Progenitor cell of endocrine pancreas (in vitro differentiated cells): ENCODE results near the gene FRY. TPM values are rescaled to one million over a fixed set of nuclear protein-coding genes. Genes with fewer than 3 reads are reported as not detected.

Experiments
- DNase-seq: peaks from one replicate; pipeline ENCODE4 v3.0.0; 2021; ENCODE audit warnings: low spot score; ENCODE audit not compliant: unreplicated experiment
- H3K27ac Mint-ChIP-seq: 2 replicates; pipeline ENCODE4 v1.8.0; 2021; ENCODE audit warnings: mild to moderate bottlenecking, moderate library complexity, mixed read lengths
- H3K27me3 Mint-ChIP-seq: 2 replicates; pipeline ENCODE4 v1.8.0; 2021; ENCODE audit warnings: mixed read lengths
- H3K36me3 Mint-ChIP-seq: 2 replicates; pipeline ENCODE4 v1.8.0; 2022; ENCODE audit warnings: mixed read lengths; ENCODE audit not compliant: insufficient read depth
- H3K4me1 Mint-ChIP-seq: 2 replicates; pipeline ENCODE4 v1.8.0; 2021; ENCODE audit warnings: low read depth, mixed read lengths
- H3K4me3 Mint-ChIP-seq: 2 replicates; pipeline ENCODE4 v1.8.0; 2021; ENCODE audit warnings: low read depth, mild to moderate bottlenecking, moderate library complexity, mixed read lengths
- H3K9me3 Mint-ChIP-seq: 2 replicates; pipeline ENCODE4 v1.8.0; 2021; ENCODE audit warnings: low read depth, mixed read lengths
- total RNA-seq: library from RNA; stranded (reverse); gene quantifications from 2 replicates; pipeline ENCODE4 v1.2.1, GENCODE V29; 2021
- TF ChIP-seq, protein P1 (sequence below): fragments of 200-600 bp; sonication (generic); IDR thresholded peaks from one replicate; pipeline ENCODE4 v1.5.0; 2021; ENCODE audit warnings: antibody characterized with exemption, mild to moderate bottlenecking; ENCODE audit not compliant: unreplicated experiment

The FRY gene
- total RNA-seq, 1 donor from 2014 or later: 14.3 TPM

GRCh38 chr13:32261567-32261966 lies 230.0 kb downstream of the FRY start:
- no peaks in the 10 kb centered on the region for H3K27me3 Mint-ChIP-seq
- DNase-seq: no peak
- H3K9me3 Mint-ChIP-seq: no peaks in the 10 kb centered on the region
- H3K27ac Mint-ChIP-seq: no peak overlapping the region
- no peak overlapping the region for H3K4me3 Mint-ChIP-seq
- H3K36me3 Mint-ChIP-seq: no peaks in the 10 kb centered on the region
- TF ChIP-seq, protein P1, sequence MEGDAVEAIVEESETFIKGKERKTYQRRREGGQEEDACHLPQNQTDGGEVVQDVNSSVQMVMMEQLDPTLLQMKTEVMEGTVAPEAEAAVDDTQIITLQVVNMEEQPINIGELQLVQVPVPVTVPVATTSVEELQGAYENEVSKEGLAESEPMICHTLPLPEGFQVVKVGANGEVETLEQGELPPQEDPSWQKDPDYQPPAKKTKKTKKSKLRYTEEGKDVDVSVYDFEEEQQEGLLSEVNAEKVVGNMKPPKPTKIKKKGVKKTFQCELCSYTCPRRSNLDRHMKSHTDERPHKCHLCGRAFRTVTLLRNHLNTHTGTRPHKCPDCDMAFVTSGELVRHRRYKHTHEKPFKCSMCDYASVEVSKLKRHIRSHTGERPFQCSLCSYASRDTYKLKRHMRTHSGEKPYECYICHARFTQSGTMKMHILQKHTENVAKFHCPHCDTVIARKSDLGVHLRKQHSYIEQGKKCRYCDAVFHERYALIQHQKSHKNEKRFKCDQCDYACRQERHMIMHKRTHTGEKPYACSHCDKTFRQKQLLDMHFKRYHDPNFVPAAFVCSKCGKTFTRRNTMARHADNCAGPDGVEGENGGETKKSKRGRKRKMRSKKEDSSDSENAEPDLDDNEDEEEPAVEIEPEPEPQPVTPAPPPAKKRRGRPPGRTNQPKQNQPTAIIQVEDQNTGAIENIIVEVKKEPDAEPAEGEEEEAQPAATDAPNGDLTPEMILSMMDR: no peak
- H3K4me1 Mint-ChIP-seq: peaks cover 8% of the 10 kb centered on the region

DNA sequence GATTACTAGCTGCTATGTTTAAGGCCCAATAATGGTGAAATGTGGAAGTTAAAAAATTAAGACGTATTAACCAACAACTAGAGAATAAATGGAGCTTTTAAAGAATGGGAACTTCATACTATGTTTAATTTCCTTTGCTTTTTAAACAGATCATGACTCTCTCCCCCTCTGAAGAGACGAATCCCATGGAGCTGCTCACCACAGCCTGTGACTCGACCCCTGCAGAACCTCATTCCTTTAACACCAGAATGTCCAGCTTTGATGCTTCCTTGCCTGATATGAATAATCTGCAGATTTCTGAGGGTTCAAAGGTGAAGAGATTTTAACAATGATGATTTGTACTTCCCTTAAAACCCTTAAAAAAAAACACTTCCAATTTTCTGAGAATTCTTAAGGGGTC lies 230.6 kb downstream of the FRY start:
- TF ChIP-seq, protein P1: no peak
- no peak for DNase-seq
- H3K27me3 Mint-ChIP-seq: no peaks in the 10 kb centered on the region
- H3K9me3 Mint-ChIP-seq: no peaks in the 10 kb centered on the region
- H3K27ac Mint-ChIP-seq: no peak overlapping the region
- peaks cover 8% of the 10 kb centered on the region for H3K4me1 Mint-ChIP-seq
- no peaks in the 10 kb centered on the region for H3K36me3 Mint-ChIP-seq
- H3K4me3 Mint-ChIP-seq: no peak overlapping the region

- Mint-ChIP-seq H3K36me3 (no peaks in the 10 kb centered on the region), H3K27me3 (no peaks in the 10 kb centered on the region), H3K4me3 (no peak overlapping the region), H3K4me1 (peaks cover 7% of the 10 kb centered on the region), H3K9me3 (no peaks in the 10 kb centered on the region), H3K27ac (no peak overlapping the region)
- no peak for DNase-seq
- TF ChIP-seq, protein P1: no peak
Measured at GRCh38 chr13:32262619-32263018, 231.0 kb downstream of the FRY start.

DNA sequence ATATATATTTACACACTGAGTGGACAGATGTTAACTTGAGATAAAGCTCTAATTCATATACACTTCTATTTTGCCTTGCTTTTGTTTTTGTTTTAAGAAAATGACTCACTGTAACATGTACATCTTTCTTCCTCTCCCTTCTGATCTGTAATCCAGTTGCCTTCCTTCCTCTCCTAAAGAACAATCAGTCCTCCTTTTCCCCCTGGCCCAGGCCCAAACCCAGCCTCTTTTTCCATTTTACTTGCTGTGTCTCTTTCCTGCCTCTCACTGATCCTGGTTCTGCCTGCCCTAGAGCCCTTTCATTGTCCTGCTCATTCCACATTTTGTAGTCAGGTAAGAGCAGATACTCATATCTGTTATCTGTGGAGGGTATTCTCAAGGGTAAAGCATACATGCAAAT lies 232.8 kb downstream of the FRY start:
- Mint-ChIP-seq H3K36me3 (no peaks in the 10 kb centered on the region), H3K27me3 (no peaks in the 10 kb centered on the region), H3K9me3 (no peaks in the 10 kb centered on the region), H3K4me1 (peaks cover 5% of the 10 kb centered on the region), H3K27ac (no peak overlapping the region), H3K4me3 (no peak overlapping the region)
- TF ChIP-seq, protein P1: no peak
- DNase-seq: no peak

DNA sequence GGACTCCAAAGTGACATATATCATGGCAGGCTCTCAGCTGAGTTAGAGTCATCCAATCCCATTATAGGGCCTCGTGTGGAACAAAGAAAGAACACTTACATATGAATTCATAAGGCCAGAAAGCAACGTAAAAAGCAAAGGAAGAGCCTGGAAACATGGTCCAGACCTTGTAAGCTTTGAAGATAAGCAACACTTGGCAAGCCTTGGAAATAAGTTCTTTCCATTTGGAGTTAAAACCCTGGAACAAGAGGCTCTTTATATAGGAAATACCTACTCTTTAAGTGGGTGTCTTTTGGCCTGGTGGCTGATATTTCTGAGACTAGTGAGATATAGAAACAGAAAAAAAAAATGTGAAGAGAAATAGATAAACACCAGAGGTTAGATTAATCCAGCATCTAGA lies 234.2 kb downstream of the FRY start:
- TF ChIP-seq, protein P1: no peak
- Mint-ChIP-seq H3K27ac (no peak overlapping the region), H3K36me3 (no peaks in the 10 kb centered on the region), H3K4me3 (no peak overlapping the region), H3K9me3 (no peaks in the 10 kb centered on the region), H3K27me3 (no peaks in the 10 kb centered on the region), H3K4me1 (peaks cover 5% of the 10 kb centered on the region)
- DNase-seq: no peak

- Mint-ChIP-seq H3K27me3 (no peaks in the 10 kb centered on the region), H3K36me3 (no peaks in the 10 kb centered on the region), H3K9me3 (no peaks in the 10 kb centered on the region), H3K27ac (no peak overlapping the region), H3K4me1 (peaks cover 5% of the 10 kb centered on the region), H3K4me3 (no peak overlapping the region)
- TF ChIP-seq, protein P1: no peak
- DNase-seq: no peak
Measured at GRCh38 chr13:32266130-32266529, 234.6 kb downstream of the FRY start.
